Caco-2 (cell line): Measurements from ENCODE around the gene DLX5. TPM values are rescaled to one million over a fixed set of nuclear protein-coding genes. Genes with fewer than 3 reads are reported as not detected.
A peak's percentile ranks its signal among the peaks of the same experiment; 100 is the strongest.

ENCODE experiments used
- BruUV-seq: library from RNA; stranded (reverse); fragments of 400-500 nt; replicated peaks from 2 replicates; lab custom pipeline; 2021; lab: Mats Ljungman, UMichigan
- CTCF ChIA-PET: fragments of 300-600 bp; sonication (Branson Sonifier 250); formaldehyde crosslinking; loops from one replicate; lab custom pipeline; 2022; ENCODE audit warnings: antibody characterized with exemption; lab: Charles Lee
- POLR2A ChIA-PET: fragments of 300-600 bp; sonication (Branson Sonifier 250); formaldehyde crosslinking; loops from one replicate; lab custom pipeline; 2022; ENCODE audit warnings: antibody characterized with exemption; lab: Charles Lee
- DNase-seq, 2 experiments: peaks; one replicate each; pipeline versions ENCODE4 v3.0.0 to v3.0.0-alpha.2; 2020 to 2022
- H3K27me3 ChIP-seq: replicated peaks from 2 replicates; pipeline ENCODE4 v1.6.0; 2011; ENCODE audit warnings: low read length; ENCODE audit not compliant: control insufficient read depth, insufficient read depth
- H3K36me3 ChIP-seq: 2 replicates; pipeline ENCODE4 v1.5.1; 2011; ENCODE audit warnings: low read length; ENCODE audit not compliant: control insufficient read depth, insufficient read depth
- H3K4me1 ChIP-seq: fragments of 250-450 bp; sonication (Bioruptor Pico); 2 replicates; pipeline ENCODE4 v1.5.1; 2020; ENCODE audit warnings: mild to moderate bottlenecking
- H3K4me3 ChIP-seq: 2 replicates; pipeline ENCODE4 v1.5.1; 2011; ENCODE audit warnings: low read depth, mild to moderate bottlenecking, control low read depth, low read length
- H3K9me3 ChIP-seq: fragments of 250-450 bp; sonication (Bioruptor Pico); 2 replicates; pipeline ENCODE4 v1.5.1; 2020; ENCODE audit warnings: mild to moderate bottlenecking, moderate library complexity
- H3K27ac Mint-ChIP-seq: one replicate; pipeline ENCODE4 v1.8.0; 2022; ENCODE audit warnings: mixed read lengths; ENCODE audit not compliant: unreplicated experiment
- H3K27me3 Mint-ChIP-seq: one replicate; pipeline ENCODE4 v1.8.0; 2022; ENCODE audit warnings: mixed read lengths; ENCODE audit not compliant: insufficient read depth, unreplicated experiment
- H3K36me3 Mint-ChIP-seq: one replicate; pipeline ENCODE4 v1.8.0; 2022; ENCODE audit warnings: mild to moderate bottlenecking, mixed read lengths; ENCODE audit not compliant: insufficient read depth, unreplicated experiment
- H3K4me1 Mint-ChIP-seq: one replicate; pipeline ENCODE4 v1.8.0; 2022; ENCODE audit warnings: low read depth, mixed read lengths; ENCODE audit not compliant: unreplicated experiment
- H3K4me3 Mint-ChIP-seq: one replicate; pipeline ENCODE4 v1.8.0; 2022; ENCODE audit warnings: mild to moderate bottlenecking, moderate library complexity, mixed read lengths; ENCODE audit not compliant: unreplicated experiment
- H3K9me3 Mint-ChIP-seq: one replicate; pipeline ENCODE4 v1.8.0; 2022; ENCODE audit warnings: mixed read lengths; ENCODE audit not compliant: unreplicated experiment
- intact Hi-C: fragments of 100-400 bp; cut with micrococcal nuclease; formaldehyde crosslinking; loops from one replicate; pipeline ENCODE4 v1.10.0; 2022; ENCODE audit not compliant: unreplicated experiment
- total RNA-seq: library from RNA; stranded (reverse); gene quantifications from 2 replicates; pipeline ENCODE4 v1.2.3, GENCODE V29; 2022
- TF ChIP-seq, protein P1 (sequence below), 2 experiments: fragments of 200-600 bp in 1 of 2; IDR thresholded peaks; 1 replicate in 1 of 2; 2 replicates in 1 of 2; pipeline versions ENCODE4 v1.5.1 to v1.8.0; 2011 to 2022; ENCODE audit warnings: antibody characterized with exemption in 1 of 2, control low read depth in 1 of 2, inconsistent platforms in 1 of 2, low read depth in 1 of 2, low read length in 1 of 2, mild to moderate bottlenecking in 1 of 2, moderate library complexity in 1 of 2; ENCODE audit not compliant: insufficient read depth in 1 of 2, severe bottlenecking in 1 of 2, unreplicated experiment in 1 of 2

The DLX5 gene
- total RNA-seq, 1 experiment from 2014 or later: not detected

DNA sequence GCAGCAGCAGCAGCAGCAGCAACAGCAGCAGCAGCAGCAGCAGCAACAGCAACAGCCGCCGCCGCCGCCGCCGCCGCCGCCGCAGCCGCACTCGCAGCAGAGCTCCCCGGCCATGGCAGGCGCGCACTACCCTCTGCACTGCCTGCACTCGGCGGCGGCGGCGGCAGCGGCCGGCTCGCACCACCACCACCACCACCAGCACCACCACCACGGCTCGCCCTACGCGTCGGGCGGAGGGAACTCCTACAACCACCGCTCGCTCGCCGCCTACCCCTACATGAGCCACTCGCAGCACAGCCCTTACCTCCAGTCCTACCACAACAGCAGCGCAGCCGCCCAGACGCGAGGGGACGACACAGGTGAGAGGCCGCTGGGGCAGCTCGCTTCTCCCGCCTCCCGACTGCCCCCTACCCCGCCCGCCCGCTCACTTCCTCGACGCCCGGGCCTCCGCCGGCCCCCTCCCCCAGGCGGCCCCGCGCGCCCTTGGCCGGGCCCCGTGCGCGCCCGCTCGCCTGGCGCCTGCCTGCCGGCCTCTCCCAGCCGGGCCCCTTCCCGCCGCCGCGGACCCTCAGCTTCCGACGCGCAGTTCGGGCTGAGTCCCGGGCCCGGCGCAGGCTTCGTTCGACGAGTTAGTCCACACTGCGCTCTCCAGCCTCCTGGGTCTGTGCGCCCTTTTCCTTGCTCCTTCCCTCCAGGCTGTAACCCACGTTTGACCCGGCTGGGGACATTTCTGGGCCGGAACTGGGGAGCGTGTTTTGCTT lies 18.4 kb downstream of the DLX5 start:
- peak overlapping the region; percentile 80 for H3K4me3 ChIP-seq

DNA sequence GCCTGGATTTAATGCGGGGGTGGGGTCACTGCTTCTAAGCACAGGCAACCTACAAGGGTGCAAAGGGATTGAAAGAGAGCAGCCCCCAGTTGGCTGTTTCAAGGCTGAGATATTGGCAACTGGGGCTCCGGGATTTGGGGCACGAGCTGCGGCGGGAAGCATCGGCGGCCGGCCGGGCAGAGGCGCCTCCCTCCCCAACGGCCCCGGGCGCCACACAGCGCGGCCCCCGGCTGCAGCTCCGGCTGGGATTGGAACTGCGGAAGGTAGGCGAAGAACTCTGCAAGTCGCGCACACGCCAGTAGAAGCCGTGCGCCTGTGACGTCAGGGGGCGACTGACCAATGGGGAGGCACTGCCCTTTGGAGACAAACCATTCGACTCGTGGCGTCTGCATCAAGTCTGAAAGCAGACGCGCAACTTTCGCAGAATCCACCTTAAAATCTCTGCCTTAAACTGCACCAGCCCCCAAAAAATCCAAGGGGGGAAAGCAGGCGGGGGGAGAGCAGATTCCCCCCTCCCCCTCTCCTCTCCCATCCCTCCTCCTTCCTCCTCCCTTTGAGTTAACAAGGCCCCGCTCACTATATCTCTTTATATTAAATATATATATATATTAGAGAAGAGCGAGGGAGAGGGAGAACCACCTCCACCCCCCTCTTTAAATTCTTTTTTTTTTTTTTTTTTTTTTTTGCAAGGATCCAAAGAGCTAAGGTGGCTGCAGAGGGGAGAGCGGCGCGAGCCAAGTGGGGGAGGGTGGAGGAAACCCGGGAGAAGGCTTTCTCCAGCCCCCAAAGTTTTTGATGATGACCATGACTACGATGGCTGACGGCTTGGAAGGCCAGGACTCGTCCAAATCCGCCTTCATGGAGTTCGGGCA lies 19.2 kb downstream of the DLX5 start, which contains the start of gene DLX6:
Gene DLX6, plus strand, starts transcription at position 371 of the 872 bp plus-strand sequence. Its CDS starts 425 bp downstream, at position 796.
- ChIA-PET CTCF (interaction anchor here (0.8 to 4.0 kb wide), 3 partner anchors 12 to 136 kb away, joined by 4 to 13 read pairs (median 8); no protein-coding TSS in a partner anchor), POLR2A (interaction anchor here (0.5 to 1.0 kb wide), 3 partner anchors 10 to 449 kb away, joined by 3 to 8 read pairs (median 4); no protein-coding TSS in a partner anchor)
- Histone ChIP-seq H3K27me3 (no peaks in the 10 kb centered on the region), H3K9me3 (no peaks in the 10 kb centered on the region), H3K4me3 (peak within 1 kb of the TSS; percentile 80), H3K4me1 (peaks cover 6% of the 10 kb centered on the region; the same call in 1 of the 2 replicates), H3K36me3 (no peaks in the 10 kb centered on the region)
- H3K9me3 Mint-ChIP-seq: no peaks in the 10 kb centered on the region
- intact Hi-C loops: no loop called here
- peak within 1 kb of the TSS; percentile 86 for H3K4me3 Mint-ChIP-seq
- no peaks in the 10 kb centered on the region for H3K27me3 Mint-ChIP-seq
- no peaks in the 10 kb centered on the region for H3K36me3 Mint-ChIP-seq
- H3K4me1 Mint-ChIP-seq: no peaks in the 10 kb centered on the region
- peak; percentile 87 to 90 for DNase-seq
- no TSS peak for BruUV-seq
- peak within 1 kb of the TSS; percentile 66 for H3K27ac Mint-ChIP-seq
- TF ChIP-seq, protein P1, sequence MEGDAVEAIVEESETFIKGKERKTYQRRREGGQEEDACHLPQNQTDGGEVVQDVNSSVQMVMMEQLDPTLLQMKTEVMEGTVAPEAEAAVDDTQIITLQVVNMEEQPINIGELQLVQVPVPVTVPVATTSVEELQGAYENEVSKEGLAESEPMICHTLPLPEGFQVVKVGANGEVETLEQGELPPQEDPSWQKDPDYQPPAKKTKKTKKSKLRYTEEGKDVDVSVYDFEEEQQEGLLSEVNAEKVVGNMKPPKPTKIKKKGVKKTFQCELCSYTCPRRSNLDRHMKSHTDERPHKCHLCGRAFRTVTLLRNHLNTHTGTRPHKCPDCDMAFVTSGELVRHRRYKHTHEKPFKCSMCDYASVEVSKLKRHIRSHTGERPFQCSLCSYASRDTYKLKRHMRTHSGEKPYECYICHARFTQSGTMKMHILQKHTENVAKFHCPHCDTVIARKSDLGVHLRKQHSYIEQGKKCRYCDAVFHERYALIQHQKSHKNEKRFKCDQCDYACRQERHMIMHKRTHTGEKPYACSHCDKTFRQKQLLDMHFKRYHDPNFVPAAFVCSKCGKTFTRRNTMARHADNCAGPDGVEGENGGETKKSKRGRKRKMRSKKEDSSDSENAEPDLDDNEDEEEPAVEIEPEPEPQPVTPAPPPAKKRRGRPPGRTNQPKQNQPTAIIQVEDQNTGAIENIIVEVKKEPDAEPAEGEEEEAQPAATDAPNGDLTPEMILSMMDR (IDR thresholded peaks at IDR 0.05; ENCODE audit: insufficient read depth in 1 of 2, low read depth in 1 of 2, low read length in 1 of 2, severe bottlenecking in 1 of 2, unreplicated experiment in 1 of 2): no peak

More for the DNA sequence above, 18.4 kb downstream of the DLX5 start:
- Mint-ChIP-seq H3K27ac (peak overlapping the region; percentile 66), H3K36me3 (no peaks in the 10 kb centered on the region), H3K9me3 (no peaks in the 10 kb centered on the region), H3K27me3 (no peaks in the 10 kb centered on the region), H3K4me3 (peak overlapping the region; percentile 86), H3K4me1 (no peaks in the 10 kb centered on the region)
- BruUV-seq: no TSS peak
- Histone ChIP-seq H3K4me1 (peaks cover 6% of the 10 kb centered on the region; the same call in 1 of the 2 replicates), H3K9me3 (no peaks in the 10 kb centered on the region), H3K27me3 (no peaks in the 10 kb centered on the region), H3K36me3 (no peaks in the 10 kb centered on the region)
- intact Hi-C loops: no loop called here
- CTCF ChIA-PET: interaction anchor here (1.8 to 4.0 kb wide), 2 partner anchors 11 to 21 kb away, joined by 8 to 13 read pairs; no protein-coding TSS in a partner anchor
- DNase-seq: peak; percentile 82
- TF ChIP-seq, protein P1 (IDR thresholded peaks at IDR 0.05; ENCODE audit: insufficient read depth in 1 of 2, low read depth in 1 of 2, low read length in 1 of 2, severe bottlenecking in 1 of 2, unreplicated experiment in 1 of 2): no peak
- POLR2A ChIA-PET: interaction anchor here (0.5 to 1.0 kb wide), 4 partner anchors 10 to 723 kb away, joined by 3 to 8 read pairs (median 4); no protein-coding TSS in a partner anchor
